ENCODE measurements around the gene SEMA4A.
"Not testable (repeated sequence)": the region's sequence is repeated elsewhere in the genome, so short reads cannot be mapped to it uniquely, and the experiment has no call there.

The SEMA4A gene

GRCh38 chr1:156162430-156163037 lies 9.1 kb downstream of the SEMA4A start:
- no peak for DNase-seq

- DNase-seq, result no peak
These were observed 10.3 kb downstream of the SEMA4A start for GRCh38 chr1:156163712-156164111.

- DNase-seq, result no peak
These were observed 10.9 kb downstream of the SEMA4A start for GRCh38 chr1:156164125-156164831.

DNA sequence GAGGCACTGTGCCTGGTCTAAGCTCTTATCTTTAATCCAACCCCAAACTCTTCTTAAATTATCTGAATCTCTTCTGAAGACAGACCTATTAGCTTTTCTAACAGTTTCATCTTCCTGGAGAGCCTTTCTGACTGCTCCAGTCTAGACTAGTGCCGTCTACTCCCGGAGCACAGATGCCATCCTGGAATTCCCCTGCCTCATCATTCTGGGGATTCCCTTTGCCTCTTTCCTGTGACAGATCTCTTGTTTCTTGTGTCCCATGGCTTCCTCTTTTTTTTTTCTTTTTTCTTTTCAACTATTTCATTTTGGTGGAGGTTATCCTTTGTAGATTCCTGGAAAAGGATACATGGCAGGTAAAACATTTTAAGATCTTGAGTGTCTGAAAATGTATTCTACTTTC lies 11.7 kb downstream of the SEMA4A start:
- no peak for DNase-seq

DNA sequence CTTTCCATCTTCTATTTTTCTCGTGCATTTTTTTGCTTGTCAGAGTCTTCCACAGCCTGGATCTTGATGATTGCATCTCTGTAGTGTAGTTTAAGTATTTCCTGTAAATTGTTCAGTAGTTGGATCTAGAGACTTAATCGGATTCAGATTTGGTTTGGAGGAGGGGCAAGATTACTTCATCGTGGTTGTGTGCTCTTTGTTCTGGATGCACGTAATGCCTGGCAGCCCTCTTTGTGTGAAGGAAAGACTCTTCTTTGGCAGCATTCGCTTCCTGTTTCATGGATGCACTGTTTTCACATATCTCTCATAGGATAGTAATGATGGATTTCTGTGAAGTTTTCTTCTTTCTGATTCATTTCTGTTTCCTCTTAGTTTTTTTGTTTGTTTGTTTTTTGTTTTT lies 14.2 kb downstream of the SEMA4A start:
- no peak for DNase-seq

- no peak for DNase-seq
These were observed 19.5 kb downstream of the SEMA4A start for GRCh38 chr1:156172696-156173470.

- DNase-seq, result no peak
These were observed 23.3 kb downstream of the SEMA4A start for GRCh38 chr1:156176610-156177210.

DNA sequence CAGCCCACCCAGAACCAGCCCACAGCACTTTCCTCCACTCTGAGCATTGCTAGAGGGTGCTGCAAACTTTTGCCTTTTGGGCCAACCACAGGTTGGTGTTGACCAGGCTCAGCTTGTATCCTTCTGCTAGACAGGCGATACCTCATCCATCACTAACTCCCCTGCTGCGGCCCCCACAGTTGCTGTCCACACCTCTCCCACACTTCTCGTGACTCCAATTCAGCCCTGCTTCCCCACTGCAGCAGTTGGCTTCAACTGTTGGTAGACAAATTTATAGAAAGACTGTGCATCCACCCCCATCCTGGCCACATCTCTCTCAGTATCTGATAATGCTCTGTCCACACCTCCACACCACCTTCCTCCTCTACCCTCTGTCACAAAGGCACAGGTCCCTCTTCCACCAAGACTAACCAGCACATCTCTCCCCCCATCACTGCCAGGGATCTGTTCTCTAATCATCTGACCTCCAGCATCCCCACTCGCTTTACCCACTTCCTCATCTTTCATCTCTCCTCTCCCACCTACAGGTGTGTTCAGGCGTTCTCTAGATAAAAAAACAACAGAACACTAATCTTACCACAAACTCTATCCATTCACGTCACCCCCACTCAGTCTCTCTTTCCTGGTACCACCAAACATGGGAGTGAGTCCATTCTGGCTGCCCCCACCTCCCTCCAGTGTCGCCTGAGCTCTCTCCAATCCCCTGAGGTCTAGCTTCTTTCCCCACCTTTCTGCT lies 24.7 kb downstream of the SEMA4A start:
- no peak for DNase-seq

DNA sequence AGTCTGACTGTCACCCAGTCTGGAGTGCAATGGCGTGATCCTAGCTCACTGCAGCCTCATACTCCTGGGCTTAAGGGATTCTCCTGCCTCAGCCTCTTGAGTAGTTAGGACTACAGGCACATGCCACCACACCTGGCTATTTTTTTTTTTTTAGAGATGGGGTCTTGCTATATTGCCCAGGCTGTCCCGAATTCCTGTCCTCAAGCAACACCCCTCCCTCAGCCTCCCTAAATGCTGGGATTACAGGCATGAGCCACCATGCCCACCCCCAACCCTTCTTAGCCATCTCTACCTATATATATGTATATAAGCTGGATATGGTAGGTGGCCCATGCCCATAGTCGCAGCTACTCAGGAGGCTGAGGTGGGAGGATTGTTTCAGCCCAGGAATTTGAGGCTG lies 27.1 kb downstream of the SEMA4A start:
- DNase-seq, result no peak

DNA sequence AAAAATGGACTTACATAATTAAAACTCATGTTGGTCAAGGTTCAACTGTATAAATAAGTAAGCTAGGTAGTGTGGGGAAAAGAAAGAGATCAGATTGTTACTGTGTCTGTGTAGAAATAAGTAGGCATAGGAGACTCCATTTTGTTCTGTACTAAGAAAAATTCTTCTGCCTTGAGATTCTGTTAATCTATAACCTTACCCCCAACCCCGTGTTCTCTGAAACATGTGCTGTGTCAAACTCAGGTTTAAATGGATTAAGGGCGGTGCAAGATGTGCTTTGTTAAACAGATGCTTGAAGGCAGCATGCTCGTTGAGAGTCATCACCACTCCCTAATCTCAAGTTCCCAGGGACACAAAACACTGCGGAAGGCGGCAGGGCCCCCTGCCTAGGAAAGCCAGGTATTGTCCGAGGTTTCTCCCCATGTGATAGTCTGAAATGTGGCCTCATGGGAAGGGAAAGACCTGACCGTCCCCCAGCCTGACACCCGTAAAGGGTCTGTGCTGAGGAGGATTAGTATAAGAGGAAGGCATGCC lies 28.1 kb downstream of the SEMA4A start:
- DNase-seq, result not testable (repeated sequence)

DNA sequence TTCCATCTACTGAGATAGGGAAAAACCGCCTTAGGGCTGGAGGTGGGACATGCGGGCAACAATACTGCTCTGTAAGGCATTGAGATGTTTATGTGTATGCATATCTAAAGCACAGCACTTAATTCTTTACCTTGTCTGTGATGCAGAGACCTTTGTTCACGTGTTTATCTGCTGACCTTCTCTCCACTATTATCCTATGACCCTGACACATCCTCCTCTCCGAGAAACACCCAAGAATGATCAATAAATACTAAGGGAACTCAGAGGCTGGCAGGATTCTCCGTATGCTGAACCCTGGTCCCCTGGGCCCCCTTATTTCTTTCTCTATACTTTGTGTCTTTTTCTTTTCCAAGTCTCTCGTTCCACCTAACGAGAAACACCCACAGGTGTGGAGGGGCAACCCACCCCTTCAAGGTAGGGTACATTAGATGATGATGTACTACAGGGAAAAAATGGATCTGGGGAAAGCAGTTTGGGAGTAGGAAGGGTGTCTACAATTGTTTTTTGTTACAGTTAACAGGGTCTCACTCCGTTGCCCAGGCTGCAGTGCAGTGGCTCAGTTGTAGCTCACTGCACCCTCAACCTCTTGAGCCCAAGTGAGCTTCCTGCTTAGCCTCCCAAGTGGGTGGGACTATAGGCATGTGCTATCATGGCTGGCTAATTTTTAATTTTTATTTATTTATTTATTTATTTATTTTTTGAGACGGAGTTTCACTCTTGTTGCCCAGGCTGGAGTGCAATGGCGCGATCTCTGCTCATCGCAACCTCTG lies 28.8 kb downstream of the SEMA4A start:
- not testable (repeated sequence) for DNase-seq

DNA sequence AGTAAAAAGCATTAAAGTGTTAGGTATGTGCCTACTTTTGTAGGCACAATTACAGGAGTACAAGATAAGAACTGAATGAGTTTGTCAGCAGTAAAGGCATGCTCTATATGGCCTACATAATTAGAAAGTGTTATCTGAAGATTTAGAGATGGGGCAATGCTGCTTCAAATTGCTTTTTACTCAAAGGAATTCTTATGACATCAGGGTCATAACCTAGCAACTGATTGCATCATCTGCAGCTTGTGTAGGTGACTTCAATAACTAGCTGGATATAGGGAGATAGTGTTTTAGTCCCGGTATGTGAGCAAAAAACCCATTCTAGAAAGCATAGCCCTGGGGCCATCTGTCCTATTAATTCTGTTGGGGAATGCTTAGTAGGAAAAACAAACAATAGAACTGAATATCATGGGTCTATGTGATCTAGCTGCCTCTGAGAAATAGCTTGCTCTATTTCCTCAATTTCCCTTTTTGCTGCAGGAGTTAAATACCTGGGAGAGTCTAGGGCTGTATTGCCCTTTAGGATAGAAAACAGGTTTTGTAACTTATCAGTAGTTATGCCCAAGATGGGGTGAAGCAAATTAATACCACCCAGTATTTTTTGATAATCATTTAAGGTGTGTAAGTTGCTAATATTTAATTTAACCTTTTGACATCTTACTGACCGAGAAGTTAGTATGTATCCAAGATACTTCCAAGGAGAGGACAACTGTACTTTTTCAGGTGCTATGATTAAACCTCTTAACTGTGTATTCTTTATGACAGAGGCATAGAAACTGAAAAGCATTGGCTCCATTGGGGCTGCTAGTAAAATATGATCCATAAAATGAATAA lies 33.2 kb downstream of the SEMA4A start:
- not testable (repeated sequence) for DNase-seq

DNA sequence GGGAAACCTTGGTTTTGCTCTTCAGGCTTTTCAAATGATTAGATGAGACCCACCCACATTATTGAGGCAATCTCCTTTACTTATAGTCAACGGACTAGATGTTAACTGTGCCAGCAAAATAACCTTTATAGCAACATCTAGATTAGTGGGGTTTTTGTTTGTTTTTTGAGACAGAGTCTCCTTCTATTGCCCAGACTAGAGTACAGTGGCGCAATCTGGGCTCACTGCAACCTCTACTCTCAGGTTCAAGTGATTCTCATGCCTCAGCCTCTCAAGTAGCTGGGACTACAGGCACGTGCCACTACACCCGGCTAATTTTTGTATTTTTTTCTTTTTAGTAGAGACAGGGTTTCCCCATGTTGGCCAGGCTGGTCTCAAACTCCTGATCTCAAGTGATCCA lies 36.9 kb downstream of the SEMA4A start:
- DNase-seq, result not testable (repeated sequence)

GRCh38 chr1:156191292-156191964 lies 38.0 kb downstream of the SEMA4A start:
- DNase-seq, result no peak

DNA sequence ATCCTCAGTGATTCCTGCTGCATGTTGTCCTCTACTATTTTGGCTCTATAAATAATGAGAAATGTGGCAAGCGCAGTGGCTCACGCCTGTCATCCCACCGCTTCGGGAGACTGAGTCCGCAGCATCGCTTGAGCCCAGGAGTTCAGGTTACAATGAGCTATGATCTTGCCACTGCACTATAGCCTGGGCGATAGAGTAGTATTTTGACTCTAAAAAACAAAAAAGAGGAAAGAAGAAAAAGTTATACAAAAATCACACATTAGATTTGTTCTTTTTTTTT lies 39.8 kb downstream of the SEMA4A start:
- DNase-seq, result no peak

DNA sequence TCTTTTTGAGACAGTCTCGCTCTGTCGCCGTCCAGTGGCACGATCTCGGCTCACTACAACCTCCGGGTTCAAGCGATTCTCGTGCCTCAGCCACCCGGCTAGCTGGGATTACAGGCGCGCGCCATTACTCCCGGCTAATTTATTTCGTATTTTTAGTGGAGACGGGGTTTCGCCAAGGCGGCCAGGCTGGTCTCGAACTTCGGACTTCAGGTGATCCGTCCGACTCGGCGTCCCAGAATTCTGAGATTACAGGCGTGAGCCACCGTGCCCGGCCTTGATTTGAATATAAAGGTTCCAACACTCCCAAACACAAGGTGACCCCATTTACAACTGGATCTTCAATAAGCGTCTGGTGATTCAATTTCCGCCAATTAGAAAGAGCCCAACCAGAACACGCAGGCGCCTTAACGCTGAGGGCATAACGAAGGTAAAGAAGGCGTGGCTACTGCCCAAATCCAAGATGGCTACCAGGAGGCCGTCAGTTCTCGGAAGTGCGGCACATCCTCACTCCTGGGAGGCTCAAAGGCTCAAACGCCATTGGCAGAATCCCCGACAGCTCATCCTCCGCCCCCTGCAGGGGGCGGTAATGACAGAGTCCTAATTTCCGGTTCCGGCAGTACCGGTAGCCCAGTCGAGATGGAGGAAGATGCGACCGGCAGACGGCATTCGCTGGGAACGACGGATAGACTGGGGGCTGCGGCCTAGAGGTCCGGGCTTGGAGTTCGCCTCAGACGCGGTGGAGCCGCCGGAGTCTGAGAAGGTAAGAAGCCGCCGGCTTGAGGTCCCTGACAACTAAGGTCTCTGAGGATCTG lies 40.3 kb downstream of the SEMA4A start, which contains the start of gene SLC25A44:
Gene SLC25A44 (plus strand): TSS at position 617 of the 812 bp plus-strand sequence. CDS start 5,744 bp downstream, outside the sequence.
- DNase-seq, result peak; percentile 99

DNA sequence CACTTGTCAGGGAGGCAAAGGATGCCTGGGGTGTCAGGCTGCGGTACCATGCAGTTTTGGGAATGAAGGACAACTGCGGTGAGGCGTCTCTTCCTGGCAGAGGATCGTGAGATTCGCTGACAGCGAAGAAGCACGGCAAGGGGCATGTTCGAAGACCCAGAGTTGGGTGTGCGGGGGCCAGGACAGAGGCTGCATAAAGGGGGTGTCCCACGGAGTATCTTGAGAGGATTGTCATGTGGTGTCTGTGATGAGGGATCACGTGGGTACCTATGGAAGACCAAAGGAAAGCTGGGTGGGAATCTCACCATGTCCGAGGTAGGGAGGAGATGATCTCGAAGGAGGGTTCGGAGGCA lies 40.9 kb downstream of the SEMA4A start:
- no peak for DNase-seq

GRCh38 chr1:156195853-156196252 lies 42.5 kb downstream of the SEMA4A start:
- no peak for DNase-seq

- DNase-seq, result no peak
These were observed 43.1 kb downstream of the SEMA4A start for GRCh38 chr1:156196445-156196844.
